Heart right ventricle (tissue), 16 donors: ENCODE data around the gene RBBP5. TPM values are rescaled to one million over a fixed set of nuclear protein-coding genes. Genes with fewer than 3 reads are reported as not detected.
A peak's percentile ranks its signal among the peaks of the same experiment; 100 is the strongest.

Experiments used
- ATAC-seq, 8 donors: fragments of 200-7000 bp; cut with Tn5 transposase; one replicate each; pipeline ENCODE4 v1.9.1; 2020; ENCODE audit warnings: mild to moderate bottlenecking in 8 of 8, moderate library complexity in 8 of 8, moderate number of reproducible peaks in 1 of 8
- DNase-seq, 2 donors: peaks; one replicate each; pipeline ENCODE4 v3.0.0-alpha.2; 2020
- H3K27ac ChIP-seq, 10 donors: fragments of 200-600 bp; sonication (generic) in 2 of 10; one replicate each; pipeline versions ENCODE4 v1.5.0 to v1.8.0; 2020 to 2022; ENCODE audit warnings: mild to moderate bottlenecking in 3 of 10
- H3K27me3 ChIP-seq, 7 donors: fragments of 200-600 bp; one replicate each; pipeline ENCODE4 v1.8.0; 2021 to 2022; ENCODE audit warnings: mild to moderate bottlenecking in 2 of 7
- H3K36me3 ChIP-seq, 9 donors: fragments of 200-600 bp; sonication (generic) in 1 of 9; one replicate each; pipeline versions ENCODE4 v1.5.0 to v1.8.0; 2020 to 2022; ENCODE audit warnings: mild to moderate bottlenecking in 2 of 9
- H3K4me1 ChIP-seq, 9 donors: fragments of 200-600 bp; sonication (generic) in 1 of 9; one replicate each; pipeline versions ENCODE4 v1.5.0 to v1.8.0; 2020 to 2022; ENCODE audit warnings: mild to moderate bottlenecking in 4 of 9
- H3K4me3 ChIP-seq, 10 donors: fragments of 200-600 bp; sonication (generic) in 2 of 10; one replicate each; pipeline versions ENCODE4 v1.5.0 to v1.8.0; 2020 to 2022; ENCODE audit warnings: mild to moderate bottlenecking in 7 of 10, moderate library complexity in 2 of 10
- H3K9me3 ChIP-seq, 11 donors: fragments of 200-600 bp in 10 of 11; sonication (generic) in 2 of 11; one replicate each; pipeline versions ENCODE4 v1.5.0 to v1.8.0; 2013 to 2022; ENCODE audit warnings: mild to moderate bottlenecking in 2 of 11, control low read depth in 1 of 11, moderate library complexity in 1 of 11
- WGBS, 2 donors: extraction: QIAGEN DNeasy Blood & Tissue Kit; methylation state at CpG; one replicate each; pipeline ENCODE4 v1.1.7; 2013; ENCODE audit warnings: inconsistent platforms in 1 of 2; 5-methylcytosine and 5-hydroxymethylcytosine counted together
- intact Hi-C, 10 donors: fragments of 100-400 bp; cut with DNase I; formaldehyde crosslinking; loops; one replicate each; pipeline versions ENCODE4 v1.11.1 to v1.14.2; 2022
- polyA plus RNA-seq, 2 donors: library from polyadenylated mRNA; stranded (reverse); fragments of 200-250 nt; gene quantifications; one replicate each; pipeline ENCODE4 v1.2.3, GENCODE V29; 2013
- total RNA-seq, 10 donors: library from RNA; stranded (reverse); fragmentation: NEBNext Ultra II Directional in 3 of 10; extraction: Animal tissue kit (Norgen Biotek cat#: 25700) in 3 of 10; gene quantifications; one replicate each; pipeline versions ENCODE4 v1.2.1 to v1.2.4, GENCODE V29; 2021 to 2023
- TF ChIP-seq, protein P1 (sequence below), 9 donors: fragments of 200-600 bp; sonication (generic) in 2 of 9; IDR thresholded peaks; one replicate each; pipeline versions ENCODE4 v1.5.0 to v1.8.0; 2021 to 2022; ENCODE audit warnings: antibody characterized with exemption in 9 of 9, mild to moderate bottlenecking in 5 of 9, moderate library complexity in 1 of 9
- donor health status: Arrhythmogenic right ventricular cardiomyopathy.
- donor health status: ischemic (EF 13 %, LVEDD 7.1; RV severe dilation, severe dysfunction).
- donor health status: healthy with polysubstance abuse.
- donor health status: DM: no; HTN: yes; CAD: no.
- donor health status: DM: no; HTN: no; CAD: no.
- donor health status: ischemic (EF 25% LVEDD 6.9; RV normal size, moderate dysfunction).
- donor health status: ischemic (EF 25% LVEDD 5.7; RV mildly dilated, moderate dysfunction).
- donor health status: healthy.
- donor health status: DM: yes; HTN: yes; CAD: no.
- donor health status: Ischemic cardiomyopathy.
- donor health status: ischemic (EF 35%, LVEDD 5.7; RV mildly dilated, moderate dysfunction).
- donor health status: nonischemic (EF 11% LVEDD 7.7; RV severe dilation, severe dysfunction).
- donor health status: DM: yes; HTN: yes; CAD: no.
- donor health status: PGD.
- donor health status: ischemic (EF 29% LVEDD 5.4; RV normal size, mild dysfunction).
- donor health status: nonischemic (EF 23%, LVEDD 6.1; RV moderate dilation, normal function).

Gene RBBP5
- total and polyA plus RNA-seq, 12 donors = 3.4 to 12.4 (median 9.0) TPM

DNA sequence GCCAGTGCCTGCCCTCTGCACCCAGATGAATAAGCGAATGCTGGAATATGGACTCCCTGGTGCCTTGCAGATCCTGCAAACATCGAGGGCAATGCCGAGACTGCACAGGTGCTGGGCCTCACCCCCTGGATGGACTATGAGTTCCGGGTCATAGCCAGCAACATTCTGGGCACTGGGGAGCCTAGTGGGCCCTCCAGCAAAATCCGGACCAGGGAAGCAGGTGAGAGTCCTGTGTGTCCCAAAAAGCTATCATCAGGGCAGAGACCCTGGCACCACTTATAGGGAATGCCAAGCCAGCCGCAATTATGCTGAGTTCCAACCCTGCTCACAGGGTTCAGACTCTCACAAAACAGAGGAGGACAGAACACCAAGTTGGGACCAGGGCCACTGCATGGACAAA lies 54.7 kb downstream of the RBBP5 start:
- WGBS, 2 donors = 94 to 96% methylated on average over 6 of the region's 6 CpGs
- DNase-seq (no peak), ATAC-seq (no peak)
- Histone ChIP-seq H3K4me1 (peaks cover 0 to 5% (median 0%) of the 10 kb centered on the region in 9 donors), H3K4me3 (no peak overlapping the region), H3K36me3 (no peaks in the 10 kb centered on the region), H3K27me3 (no peaks in the 10 kb centered on the region), H3K27ac (no peak overlapping the region), H3K9me3 (no peaks in the 10 kb centered on the region)
- TF ChIP-seq, protein P1, sequence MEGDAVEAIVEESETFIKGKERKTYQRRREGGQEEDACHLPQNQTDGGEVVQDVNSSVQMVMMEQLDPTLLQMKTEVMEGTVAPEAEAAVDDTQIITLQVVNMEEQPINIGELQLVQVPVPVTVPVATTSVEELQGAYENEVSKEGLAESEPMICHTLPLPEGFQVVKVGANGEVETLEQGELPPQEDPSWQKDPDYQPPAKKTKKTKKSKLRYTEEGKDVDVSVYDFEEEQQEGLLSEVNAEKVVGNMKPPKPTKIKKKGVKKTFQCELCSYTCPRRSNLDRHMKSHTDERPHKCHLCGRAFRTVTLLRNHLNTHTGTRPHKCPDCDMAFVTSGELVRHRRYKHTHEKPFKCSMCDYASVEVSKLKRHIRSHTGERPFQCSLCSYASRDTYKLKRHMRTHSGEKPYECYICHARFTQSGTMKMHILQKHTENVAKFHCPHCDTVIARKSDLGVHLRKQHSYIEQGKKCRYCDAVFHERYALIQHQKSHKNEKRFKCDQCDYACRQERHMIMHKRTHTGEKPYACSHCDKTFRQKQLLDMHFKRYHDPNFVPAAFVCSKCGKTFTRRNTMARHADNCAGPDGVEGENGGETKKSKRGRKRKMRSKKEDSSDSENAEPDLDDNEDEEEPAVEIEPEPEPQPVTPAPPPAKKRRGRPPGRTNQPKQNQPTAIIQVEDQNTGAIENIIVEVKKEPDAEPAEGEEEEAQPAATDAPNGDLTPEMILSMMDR (IDR thresholded peaks at IDR 0.05) = no peak
- intact Hi-C loops = no loop called here

DNA sequence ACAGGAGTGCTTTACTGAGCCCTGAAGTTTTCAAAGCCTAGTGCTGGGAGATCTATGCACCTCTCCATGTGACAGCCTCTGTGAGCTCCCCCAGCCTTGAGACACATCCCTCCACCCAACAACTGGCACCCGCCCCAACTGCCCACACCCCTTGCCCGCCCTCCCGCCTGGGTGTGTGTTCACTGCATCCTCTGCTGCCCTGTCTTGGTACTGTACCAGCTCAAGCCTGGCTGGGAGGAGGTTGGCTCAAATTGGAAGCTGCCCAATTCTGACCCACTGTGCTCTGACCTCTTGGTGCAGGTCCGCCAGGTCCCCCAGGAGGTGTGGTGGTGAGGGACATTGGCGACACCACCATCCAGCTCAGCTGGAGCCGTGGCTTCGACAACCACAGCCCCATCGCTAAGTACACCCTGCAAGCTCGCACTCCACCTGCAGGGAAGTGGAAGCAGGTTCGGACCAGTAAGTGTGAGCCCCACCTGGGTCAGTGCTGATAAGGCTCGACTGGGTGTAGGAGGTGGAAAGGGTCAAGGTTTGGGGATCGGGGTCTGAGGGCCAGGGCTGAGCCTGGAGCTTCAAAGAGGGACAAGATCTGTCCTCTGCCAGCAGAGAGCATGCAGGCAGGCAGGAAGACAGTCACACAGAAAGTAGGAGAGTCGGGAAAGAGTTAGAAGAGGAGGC lies 55.5 kb downstream of the RBBP5 start:
- intact Hi-C loops = no loop called here
- H3K27ac ChIP-seq = no peak overlapping the region

DNA sequence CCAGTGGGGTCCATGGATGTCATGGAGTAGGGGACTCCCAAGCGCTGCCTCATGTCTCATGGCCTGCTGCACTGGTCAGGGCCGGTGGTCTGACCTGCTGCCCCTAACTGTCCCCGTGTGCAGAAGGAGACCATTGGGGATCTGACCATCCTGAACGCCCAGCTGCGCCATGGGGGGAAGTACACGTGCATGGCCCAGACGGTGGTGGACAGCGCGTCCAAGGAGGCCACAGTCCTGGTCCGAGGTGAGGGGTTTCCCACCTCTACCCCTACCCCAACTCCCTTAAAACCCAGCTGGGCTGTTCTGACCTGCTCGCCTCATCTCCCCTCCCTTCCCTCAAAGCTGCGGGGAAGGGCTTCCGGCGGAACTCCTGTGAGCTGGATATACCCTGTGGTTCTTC lies 56.1 kb downstream of the RBBP5 start:
- DNase-seq (no peak), ATAC-seq (no peak)
- Histone ChIP-seq H3K36me3 (no peaks in the 10 kb centered on the region), H3K4me1 (peaks cover 0 to 10% (median 4%) of the 10 kb centered on the region in 9 donors), H3K4me3 (no peak overlapping the region), H3K27me3 (no peaks in the 10 kb centered on the region), H3K27ac (no peak overlapping the region), H3K9me3 (no peaks in the 10 kb centered on the region)
- intact Hi-C loops = no loop called here
- 86 to 90% methylated on average over 14 of the region's 14 CpGs for WGBS, 2 donors
- TF ChIP-seq, protein P1 (IDR thresholded peaks at IDR 0.05) = no peak

More for the DNA sequence above, 55.5 kb downstream of the RBBP5 start:
- ATAC-seq = no peak
- no peaks in the 10 kb centered on the region for H3K36me3 ChIP-seq
- H3K4me3 ChIP-seq = no peak overlapping the region
- H3K4me1 ChIP-seq = peaks cover 0 to 10% (median 4%) of the 10 kb centered on the region in 9 donors
- TF ChIP-seq, protein P1 (IDR thresholded peaks at IDR 0.05) = peak in 1 of 9 donors; percentile 9
- no peaks in the 10 kb centered on the region for H3K27me3 ChIP-seq
- WGBS, 2 donors = 72 to 79% methylated on average over 13 of the region's 13 CpGs
- DNase-seq = no peak
- no peaks in the 10 kb centered on the region for H3K9me3 ChIP-seq

DNA sequence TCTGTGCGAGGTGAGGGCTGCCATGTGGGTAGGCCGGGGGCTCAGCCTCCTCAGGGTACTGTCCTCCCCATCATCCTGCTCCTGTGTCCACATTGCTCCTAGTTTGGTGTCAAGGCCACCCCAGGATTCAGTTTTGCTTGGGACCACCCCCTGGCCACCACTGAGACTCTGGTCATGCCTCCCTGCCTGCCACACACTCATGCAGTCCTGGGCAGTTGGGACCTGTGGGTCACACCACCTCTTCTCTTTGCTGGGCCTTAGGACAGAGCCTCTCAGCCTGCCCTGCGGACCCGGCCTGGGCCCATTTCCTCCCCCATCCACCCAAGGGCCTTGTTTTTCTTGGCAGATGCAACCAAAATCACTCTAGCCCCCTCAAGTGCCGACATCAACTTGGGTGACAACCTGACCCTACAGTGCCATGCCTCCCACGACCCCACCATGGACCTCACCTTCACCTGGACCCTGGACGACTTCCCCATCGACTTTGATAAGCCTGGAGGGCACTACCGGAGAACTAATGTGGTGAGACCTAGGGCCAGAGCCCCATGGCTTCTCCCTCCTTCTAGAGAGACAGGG lies 56.9 kb downstream of the RBBP5 start:
- TF ChIP-seq, protein P1 (IDR thresholded peaks at IDR 0.05) = no peak
- Histone ChIP-seq H3K36me3 (no peaks in the 10 kb centered on the region), H3K27me3 (no peaks in the 10 kb centered on the region), H3K4me3 (no peak overlapping the region), H3K9me3 (no peaks in the 10 kb centered on the region), H3K27ac (no peak overlapping the region), H3K4me1 (peaks cover 0 to 10% (median 4%) of the 10 kb centered on the region in 9 donors)
- no peak for DNase-seq
- intact Hi-C loops = loop anchor here in 6 of 10 donors (5.0 kb wide), 4 partner anchors 73 to 258 kb away; no protein-coding TSS in a partner anchor
- no peak for ATAC-seq
- 92 to 93% methylated on average over 9 of the region's 9 CpGs for WGBS, 2 donors
